KMS-11 (cell line): ENCODE data around the gene CHAC2.

Experiments used
- H2AFZ ChIP-seq: fragments of 200-600 bp; sonication (generic); 2 replicates; pipeline ENCODE4 v1.6.1; 2016; ENCODE audit warnings: antibody characterized with exemption, mixed run types, low read depth
- H3K27ac ChIP-seq: fragments of 200-600 bp; sonication (generic); 2 replicates; pipeline ENCODE4 v1.6.1; 2016; ENCODE audit warnings: mild to moderate bottlenecking, mixed run types
- H3K27me3 ChIP-seq: fragments of 200-600 bp; sonication (generic); 2 replicates; pipeline ENCODE4 v1.6.1; 2017; ENCODE audit warnings: mild to moderate bottlenecking, low read depth, mixed run types, moderate library complexity; ENCODE audit not compliant: insufficient read depth
- H3K36me3 ChIP-seq: fragments of 200-600 bp; sonication (generic); 2 replicates; pipeline ENCODE4 v1.6.1; 2017; ENCODE audit warnings: mild to moderate bottlenecking, mixed run types; ENCODE audit not compliant: insufficient read depth
- H3K4me1 ChIP-seq: fragments of 200-600 bp; sonication (generic); 2 replicates; pipeline ENCODE4 v1.6.1; 2016; ENCODE audit warnings: mild to moderate bottlenecking, low read depth, mixed run types; ENCODE audit not compliant: poor library complexity, severe bottlenecking
- H3K4me2 ChIP-seq: fragments of 200-600 bp; sonication (generic); 2 replicates; pipeline ENCODE4 v1.7.0; 2016; ENCODE audit warnings: mild to moderate bottlenecking, mixed run types
- H3K4me3 ChIP-seq: fragments of 200-600 bp; sonication (generic); IDR thresholded peaks from 2 replicates; pipeline ENCODE4 v1.6.1; 2017; ENCODE audit warnings: low read depth, low read length, mixed read lengths; ENCODE audit not compliant: insufficient read depth
- H3K79me2 ChIP-seq: fragments of 200-600 bp; sonication (generic); 2 replicates; pipeline ENCODE4 v1.6.1; 2016; ENCODE audit warnings: low read depth, mixed run types; ENCODE audit not compliant: insufficient read depth
- H3K9ac ChIP-seq: fragments of 200-600 bp; sonication (generic); 2 replicates; pipeline ENCODE4 v1.6.1; 2016; ENCODE audit warnings: mild to moderate bottlenecking, mixed run types
- H4K20me1 ChIP-seq: fragments of 200-600 bp; sonication (generic); 2 replicates; pipeline ENCODE4 v1.6.1; 2016; ENCODE audit warnings: mild to moderate bottlenecking, mixed run types; ENCODE audit not compliant: insufficient read depth
- TF ChIP-seq, protein P1 (sequence below): fragments of 200-600 bp; sonication (generic); conservative IDR thresholded peaks from 2 replicates; pipeline ENCODE4 v1.6.1; 2017; ENCODE audit warnings: low read depth, mild to moderate bottlenecking, antibody characterized with exemption, low read length, moderate library complexity, mixed read lengths

Gene CHAC2

GRCh38 chr2:53744395-53745065 lies 23.1 kb upstream of the CHAC2 start:
- no peaks in the 10 kb centered on the region for H4K20me1 ChIP-seq
- TF ChIP-seq, protein P1, sequence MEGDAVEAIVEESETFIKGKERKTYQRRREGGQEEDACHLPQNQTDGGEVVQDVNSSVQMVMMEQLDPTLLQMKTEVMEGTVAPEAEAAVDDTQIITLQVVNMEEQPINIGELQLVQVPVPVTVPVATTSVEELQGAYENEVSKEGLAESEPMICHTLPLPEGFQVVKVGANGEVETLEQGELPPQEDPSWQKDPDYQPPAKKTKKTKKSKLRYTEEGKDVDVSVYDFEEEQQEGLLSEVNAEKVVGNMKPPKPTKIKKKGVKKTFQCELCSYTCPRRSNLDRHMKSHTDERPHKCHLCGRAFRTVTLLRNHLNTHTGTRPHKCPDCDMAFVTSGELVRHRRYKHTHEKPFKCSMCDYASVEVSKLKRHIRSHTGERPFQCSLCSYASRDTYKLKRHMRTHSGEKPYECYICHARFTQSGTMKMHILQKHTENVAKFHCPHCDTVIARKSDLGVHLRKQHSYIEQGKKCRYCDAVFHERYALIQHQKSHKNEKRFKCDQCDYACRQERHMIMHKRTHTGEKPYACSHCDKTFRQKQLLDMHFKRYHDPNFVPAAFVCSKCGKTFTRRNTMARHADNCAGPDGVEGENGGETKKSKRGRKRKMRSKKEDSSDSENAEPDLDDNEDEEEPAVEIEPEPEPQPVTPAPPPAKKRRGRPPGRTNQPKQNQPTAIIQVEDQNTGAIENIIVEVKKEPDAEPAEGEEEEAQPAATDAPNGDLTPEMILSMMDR = no peak
- no peaks in the 10 kb centered on the region for H3K79me2 ChIP-seq
- H3K9ac ChIP-seq = no peak overlapping the region
- H3K4me1 ChIP-seq = peaks cover 1% of the 10 kb centered on the region
- no peaks in the 10 kb centered on the region for H3K27me3 ChIP-seq
- no peak overlapping the region for H2AFZ ChIP-seq
- H3K27ac ChIP-seq = no peak overlapping the region
- H3K4me3 ChIP-seq = no peak overlapping the region
- no peaks in the 10 kb centered on the region for H3K36me3 ChIP-seq
- no peak overlapping the region for H3K4me2 ChIP-seq

GRCh38 chr2:53750041-53750768 lies 17.4 kb upstream of the CHAC2 start:
- H3K4me3 ChIP-seq = peak overlapping the region; percentile 28
- H4K20me1 ChIP-seq = no peaks in the 10 kb centered on the region
- H3K4me1 ChIP-seq = peaks cover 21% of the 10 kb centered on the region
- peak overlapping the region; percentile 59; the same call in 1 of the 2 replicates for H3K4me2 ChIP-seq
- H3K36me3 ChIP-seq = no peaks in the 10 kb centered on the region
- TF ChIP-seq, protein P1 = no peak
- peak overlapping the region; percentile 13; the same call in 1 of the 2 replicates for H3K27ac ChIP-seq
- no peaks in the 10 kb centered on the region for H3K27me3 ChIP-seq
- no peak overlapping the region for H2AFZ ChIP-seq
- H3K9ac ChIP-seq = no peak overlapping the region
- no peaks in the 10 kb centered on the region for H3K79me2 ChIP-seq

- no peak overlapping the region for H2AFZ ChIP-seq
- no peaks in the 10 kb centered on the region for H3K36me3 ChIP-seq
- H3K4me3 ChIP-seq = no peak overlapping the region
- H3K4me2 ChIP-seq = no peak overlapping the region
- H4K20me1 ChIP-seq = no peaks in the 10 kb centered on the region
- no peaks in the 10 kb centered on the region for H3K27me3 ChIP-seq
- H3K4me1 ChIP-seq = peaks cover 21% of the 10 kb centered on the region
- no peaks in the 10 kb centered on the region for H3K79me2 ChIP-seq
- no peak overlapping the region for H3K27ac ChIP-seq
- TF ChIP-seq, protein P1 = no peak
- no peak overlapping the region for H3K9ac ChIP-seq
Measured at GRCh38 chr2:53751728-53752127, 15.9 kb upstream of the CHAC2 start.

GRCh38 chr2:53752385-53752784 lies 15.2 kb upstream of the CHAC2 start:
- Histone ChIP-seq H3K36me3 (no peaks in the 10 kb centered on the region), H2AFZ (no peak overlapping the region), H3K79me2 (no peaks in the 10 kb centered on the region), H4K20me1 (no peaks in the 10 kb centered on the region), H3K9ac (no peak overlapping the region), H3K27me3 (no peaks in the 10 kb centered on the region), H3K4me1 (peaks cover 21% of the 10 kb centered on the region), H3K4me2 (no peak overlapping the region), H3K27ac (no peak overlapping the region), H3K4me3 (no peak overlapping the region)
- TF ChIP-seq, protein P1 = no peak
